Raji (cell line): ENCODE results near the gene BTN2A1.

ENCODE experiments used
- POLR2A ChIP-seq: IDR thresholded peaks from 2 replicates; pipeline ENCODE4 v1.6.1; 2011; ENCODE audit warnings: low read depth, low read length, control low read depth; ENCODE audit not compliant: insufficient read depth

BTN2A1 gene

DNA sequence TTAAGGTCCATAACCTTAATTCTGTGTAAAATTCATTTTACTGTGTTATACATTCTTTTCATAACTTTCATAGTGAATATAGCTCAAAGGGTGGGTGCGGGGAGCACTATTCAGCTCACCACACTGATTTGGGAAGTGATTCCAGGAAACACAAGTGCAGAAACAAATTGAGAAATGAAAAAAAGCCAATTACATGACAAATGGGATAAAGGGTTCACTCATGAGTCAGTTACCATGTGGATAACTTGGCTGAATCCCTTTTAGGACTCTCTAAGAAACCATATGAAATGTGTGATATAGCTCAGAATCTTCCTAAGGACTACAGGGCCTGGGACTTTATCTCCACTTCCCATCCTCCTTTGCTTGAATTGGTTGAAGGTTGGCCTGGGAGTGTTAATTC is 3.1 kb upstream of the BTN2A1 start:
- no peak for TF ChIP-seq POLR2A

DNA sequence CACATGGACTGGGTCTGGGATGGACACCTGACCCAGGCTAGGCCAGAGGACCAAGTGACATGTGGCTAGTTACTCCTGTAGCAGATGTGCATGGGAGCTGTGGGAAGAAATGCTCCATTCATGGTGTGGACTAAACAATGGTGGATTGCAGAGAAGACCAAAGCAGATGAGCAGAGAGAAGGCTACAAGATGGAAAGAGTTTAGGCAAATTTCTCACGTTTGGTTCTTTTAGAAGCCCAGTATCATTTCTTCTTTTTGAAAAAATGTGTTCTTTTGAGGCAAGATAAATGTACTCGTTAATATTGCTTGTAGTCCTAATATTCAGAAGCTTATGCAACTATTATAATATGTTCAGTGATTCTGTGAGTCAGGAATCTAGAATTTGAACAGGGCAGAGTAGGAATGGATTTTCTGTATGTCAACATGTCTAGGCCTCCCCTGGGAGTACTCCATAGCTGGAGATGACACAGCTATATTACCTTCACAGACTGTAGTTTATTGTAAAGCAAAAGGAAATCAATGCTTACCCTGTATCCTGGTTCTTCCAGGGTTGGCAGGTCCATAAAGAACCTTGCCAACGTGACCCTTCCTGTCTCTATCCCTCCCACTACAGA is 2.3 kb upstream of the BTN2A1 start:
- no peak for TF ChIP-seq POLR2A

DNA sequence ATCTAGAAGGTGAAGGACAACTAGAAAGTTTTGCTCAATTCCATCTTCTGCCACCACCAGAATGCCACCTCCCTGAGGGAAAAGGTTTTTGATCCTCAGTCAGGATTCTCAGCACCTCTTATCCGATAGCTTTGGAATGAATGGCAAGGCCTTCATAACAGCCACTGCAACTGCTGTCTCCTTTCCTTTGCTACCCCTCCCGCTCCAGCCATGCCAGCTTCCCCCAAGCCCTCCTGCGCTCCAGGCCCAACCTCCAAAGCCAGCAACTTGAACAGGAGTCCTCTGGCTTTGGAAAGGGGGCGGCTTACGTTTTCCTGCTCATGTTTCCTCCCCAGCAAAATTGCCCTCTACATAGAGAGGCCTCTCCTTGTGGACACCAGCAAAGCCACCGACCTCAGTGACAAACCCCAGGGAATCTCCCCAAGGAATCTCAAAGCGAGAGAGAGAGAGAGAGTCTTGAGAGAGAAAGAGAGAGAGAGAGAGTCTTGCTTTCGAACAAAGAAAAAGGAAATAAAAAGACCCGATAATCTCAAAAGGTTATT is 420 bp upstream of the BTN2A1 start:
- no peak for TF ChIP-seq POLR2A

DNA sequence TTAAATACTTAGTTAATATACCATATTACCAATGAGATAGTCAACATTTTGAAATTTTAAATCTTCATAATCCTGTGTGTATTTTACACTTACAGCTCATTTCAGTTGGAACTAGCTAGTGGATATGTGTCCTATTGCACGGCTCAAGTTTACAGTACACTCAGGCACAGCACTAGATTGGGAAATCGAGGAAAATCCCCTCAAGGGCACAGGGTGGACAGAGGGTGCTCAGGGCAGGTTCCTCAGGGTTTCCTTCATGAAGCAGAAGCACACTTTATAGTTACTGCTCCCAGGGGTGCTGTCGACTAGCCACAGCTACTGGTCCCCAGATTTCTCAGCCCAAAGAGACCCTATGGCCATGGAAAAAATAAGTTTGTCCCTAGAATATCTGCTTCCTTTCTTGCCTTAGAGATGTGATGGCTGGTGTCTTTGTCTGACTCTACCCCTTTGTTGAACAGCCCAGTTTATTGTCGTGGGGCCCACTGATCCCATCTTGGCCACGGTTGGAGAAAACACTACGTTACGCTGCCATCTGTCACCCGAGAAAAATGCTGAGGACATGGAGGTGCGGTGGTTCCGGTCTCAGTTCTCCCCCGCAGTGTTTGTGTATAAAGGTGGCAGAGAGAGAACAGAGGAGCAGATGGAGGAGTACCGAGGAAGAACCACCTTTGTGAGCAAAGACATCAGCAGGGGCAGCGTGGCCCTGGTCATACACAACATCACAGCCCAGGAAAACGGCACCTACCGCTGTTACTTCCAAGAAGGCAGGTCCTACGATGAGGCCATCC is 1.5 kb downstream of the BTN2A1 start:
- no peak for TF ChIP-seq POLR2A

DNA sequence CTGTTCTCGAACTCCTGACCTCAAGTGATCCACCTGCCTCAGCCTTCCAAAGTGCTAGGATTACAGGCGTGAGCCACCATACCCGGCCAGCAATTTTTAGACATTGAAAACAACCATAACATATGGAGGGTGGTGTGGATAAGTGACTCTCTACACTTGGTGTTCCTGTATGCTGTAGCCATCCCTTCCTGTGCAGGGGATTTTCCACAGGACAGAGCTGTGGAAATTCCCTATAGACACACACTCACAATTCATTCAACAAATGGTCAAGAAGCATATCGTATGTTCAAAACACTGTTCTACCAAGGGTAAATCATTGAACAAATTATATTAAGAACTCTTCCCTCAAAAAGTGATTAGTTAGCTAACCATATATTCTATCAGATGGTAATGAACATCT is 6.3 kb downstream of the BTN2A1 start:
- TF ChIP-seq POLR2A, result no peak

DNA sequence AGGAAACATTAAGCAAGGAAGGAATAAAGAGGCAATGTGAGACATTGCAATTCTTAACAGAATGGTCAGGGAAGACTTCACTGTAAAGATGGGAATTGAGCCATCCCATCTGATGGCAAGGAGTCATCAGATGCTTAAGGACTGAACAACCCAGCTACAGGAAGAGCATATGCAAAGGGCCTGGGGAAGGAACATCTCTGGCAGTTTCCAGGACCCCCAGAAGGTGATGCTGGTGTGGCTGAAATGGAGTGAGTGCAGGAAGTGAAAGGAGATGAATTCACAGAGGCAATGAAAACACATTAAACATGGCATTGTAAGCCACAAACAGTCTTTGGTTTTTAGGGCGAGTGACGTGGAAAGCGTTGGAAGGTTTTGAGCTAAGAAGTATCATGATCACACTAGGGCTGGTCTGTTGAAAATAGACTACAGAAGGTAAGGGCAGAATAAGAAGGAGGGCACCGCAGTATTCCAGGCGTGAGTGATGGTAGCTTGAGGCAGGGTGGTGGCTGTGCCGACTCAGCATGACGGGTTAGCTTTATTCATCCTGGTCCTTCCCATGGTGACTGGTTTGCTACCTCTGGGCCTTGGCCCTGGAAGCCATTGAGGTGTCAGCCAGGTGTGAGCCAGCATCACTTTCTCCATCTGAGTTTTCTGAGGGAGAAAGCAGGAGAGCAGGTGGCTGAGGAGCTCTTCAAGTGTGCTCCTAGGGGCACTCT is 6.8 kb downstream of the BTN2A1 start:
- no peak for TF ChIP-seq POLR2A

- no peak for TF ChIP-seq POLR2A
These were observed 8.0 kb downstream of the BTN2A1 start for GRCh38 chr6:26465776-26466175.

DNA sequence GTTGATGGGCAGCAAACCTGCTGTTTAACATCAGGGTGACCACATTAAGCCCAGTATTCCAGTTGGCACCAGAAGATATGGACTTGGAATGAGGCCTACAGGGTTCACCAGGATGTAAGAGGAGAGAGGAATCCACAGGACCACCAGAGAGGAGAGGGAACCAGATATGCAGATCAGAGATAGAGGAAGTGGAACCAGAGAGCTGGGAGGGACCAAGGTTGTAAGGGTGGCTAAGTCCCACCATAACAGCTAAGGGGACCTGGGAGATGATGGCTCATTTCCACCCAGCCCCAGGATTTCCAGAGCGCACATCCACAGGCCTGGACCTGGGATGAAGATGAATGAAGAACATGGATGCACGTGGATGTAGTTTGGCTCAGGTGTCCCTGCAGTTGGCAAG is 11.1 kb downstream of the BTN2A1 start:
- TF ChIP-seq POLR2A, result no peak

DNA sequence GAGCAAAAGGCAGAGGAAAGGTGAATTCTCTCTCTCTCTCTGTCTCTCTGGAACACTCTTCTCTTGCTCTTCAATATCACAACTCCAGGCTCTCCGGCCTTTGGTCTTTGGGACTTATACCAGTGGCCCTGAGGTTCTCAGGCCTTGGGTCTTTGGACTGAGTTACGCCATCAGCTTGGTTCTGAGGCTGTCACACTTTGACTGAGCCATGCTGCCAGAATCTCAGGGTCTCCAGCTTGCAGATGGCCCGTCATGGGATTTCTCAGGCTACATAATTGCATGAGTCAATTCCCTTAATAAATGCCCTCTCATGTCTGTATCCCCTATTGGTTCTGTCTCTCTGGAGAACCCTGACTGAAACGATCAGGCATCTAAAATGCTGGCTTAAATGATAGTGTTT is 12.9 kb downstream of the BTN2A1 start:
- TF ChIP-seq POLR2A, result no peak

DNA sequence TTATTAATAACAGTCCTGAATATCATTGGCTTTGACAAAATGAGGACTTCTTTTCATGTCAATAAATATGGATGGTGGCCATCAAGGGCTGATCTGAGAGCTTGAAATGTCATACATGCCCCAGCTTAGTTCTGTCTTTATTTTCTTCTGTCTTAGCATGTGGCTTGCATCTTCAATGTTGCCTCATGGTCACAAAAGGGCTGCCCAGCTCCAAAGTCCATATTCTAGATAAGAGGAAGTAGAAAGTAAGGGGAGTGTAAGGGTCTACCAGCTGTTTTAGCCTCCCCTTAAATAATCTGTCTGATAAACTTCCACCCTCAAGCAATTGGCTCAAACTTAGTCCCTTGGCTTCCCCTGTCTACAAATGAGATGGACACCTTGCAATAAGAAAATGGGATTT is 14.2 kb downstream of the BTN2A1 start:
- no peak for TF ChIP-seq POLR2A

DNA sequence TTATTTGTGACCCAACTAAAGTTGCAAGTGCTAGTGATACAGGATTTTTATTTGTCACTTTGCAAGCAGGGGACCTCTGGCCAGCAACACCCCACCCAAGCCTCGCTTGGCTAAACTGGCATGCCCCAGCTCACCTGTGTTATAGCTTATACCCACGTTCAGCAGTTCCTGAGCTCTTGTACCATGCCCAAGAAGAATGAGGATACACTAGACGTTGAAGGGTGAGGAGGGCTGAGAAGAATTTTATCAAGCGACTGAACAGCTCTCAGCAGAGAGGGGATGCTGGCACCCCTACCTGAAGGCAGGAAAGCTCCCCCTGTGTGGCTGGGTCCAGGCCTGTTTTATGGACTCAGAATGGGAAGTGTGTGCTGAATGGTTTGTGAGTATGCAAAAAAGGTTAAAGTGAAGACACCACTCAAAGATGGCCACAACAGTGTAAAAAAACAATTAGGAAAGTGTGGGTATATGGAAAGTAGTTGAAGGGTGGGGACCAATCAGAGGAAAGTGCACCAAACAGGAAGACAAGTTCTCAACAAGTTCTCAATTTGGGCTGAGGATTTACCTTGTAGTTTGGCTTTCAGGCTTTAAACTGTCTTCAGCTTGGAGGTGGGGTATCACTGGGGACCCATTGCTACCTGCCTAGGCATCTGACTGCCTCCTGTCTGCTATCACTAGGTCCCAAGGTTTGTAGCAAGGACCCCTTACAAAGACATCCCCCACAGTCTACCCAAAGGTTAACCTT is 15.0 kb downstream of the BTN2A1 start:
- TF ChIP-seq POLR2A, result no peak

- no peak for TF ChIP-seq POLR2A
These were observed 15.6 kb downstream of the BTN2A1 start for GRCh38 chr6:26473429-26473757.

GRCh38 chr6:26473758-26474438 is 16.1 kb downstream of the BTN2A1 start:
- TF ChIP-seq POLR2A, result peak; percentile 89

- TF ChIP-seq POLR2A, result no peak
These were observed 16.7 kb downstream of the BTN2A1 start for GRCh38 chr6:26474439-26474881.
